C4-2B (cell line): Measurements from ENCODE around the gene KPNA3.
A peak's percentile ranks its signal among the peaks of the same experiment; 100 is the strongest.
"Not testable (repeated sequence)": the region's sequence is repeated elsewhere in the genome, so short reads cannot be mapped to it uniquely, and the experiment has no call there.

Source experiments
- H3K27ac ChIP-seq: fragments of 450-650 bp; 2 replicates; pipeline ENCODE4 v1.5.1; 2017
- ZFX ChIP-seq: fragments of 450-650 bp; IDR thresholded peaks from 2 replicates; pipeline ENCODE4 v1.6.1; 2017
- TF ChIP-seq, protein P1 (sequence below): fragments of 450-650 bp; conservative IDR thresholded peaks from 2 replicates; pipeline ENCODE4 v1.5.1; 2017; ENCODE audit warnings: mild to moderate bottlenecking

The KPNA3 gene

DNA sequence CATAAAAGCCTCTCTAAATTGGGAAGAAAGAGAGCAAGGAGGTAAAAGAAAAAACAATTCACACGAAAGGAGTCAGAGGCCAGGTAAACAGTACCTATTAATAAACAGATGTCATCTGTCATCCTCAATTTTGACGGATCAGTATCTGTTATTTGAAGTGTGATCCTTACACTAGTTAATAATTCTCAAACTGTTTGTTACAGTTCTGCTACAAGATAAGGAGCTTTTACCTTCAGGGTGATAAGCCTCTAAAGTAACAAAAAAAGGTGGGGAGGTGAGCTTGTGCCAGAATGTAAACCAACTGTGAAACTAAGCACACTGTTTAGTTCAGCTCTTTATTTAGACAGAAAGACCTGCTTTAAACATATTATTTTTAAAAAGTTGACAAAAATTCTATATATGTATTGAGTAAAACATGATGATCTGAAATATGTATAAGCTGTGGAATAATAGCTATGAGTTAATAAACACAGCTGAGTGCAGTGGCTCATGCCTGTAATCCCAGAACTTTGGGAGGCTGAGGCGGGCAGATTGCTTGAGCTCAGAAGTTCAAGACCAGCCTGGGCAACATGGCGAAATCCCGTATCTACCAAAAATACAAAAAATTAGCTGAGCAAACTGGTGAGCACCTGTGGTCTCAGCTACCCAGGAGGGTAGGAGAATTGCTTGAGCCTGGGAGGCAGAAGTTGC is 52.8 kb downstream of the KPNA3 start:
- TF ChIP-seq, protein P1, sequence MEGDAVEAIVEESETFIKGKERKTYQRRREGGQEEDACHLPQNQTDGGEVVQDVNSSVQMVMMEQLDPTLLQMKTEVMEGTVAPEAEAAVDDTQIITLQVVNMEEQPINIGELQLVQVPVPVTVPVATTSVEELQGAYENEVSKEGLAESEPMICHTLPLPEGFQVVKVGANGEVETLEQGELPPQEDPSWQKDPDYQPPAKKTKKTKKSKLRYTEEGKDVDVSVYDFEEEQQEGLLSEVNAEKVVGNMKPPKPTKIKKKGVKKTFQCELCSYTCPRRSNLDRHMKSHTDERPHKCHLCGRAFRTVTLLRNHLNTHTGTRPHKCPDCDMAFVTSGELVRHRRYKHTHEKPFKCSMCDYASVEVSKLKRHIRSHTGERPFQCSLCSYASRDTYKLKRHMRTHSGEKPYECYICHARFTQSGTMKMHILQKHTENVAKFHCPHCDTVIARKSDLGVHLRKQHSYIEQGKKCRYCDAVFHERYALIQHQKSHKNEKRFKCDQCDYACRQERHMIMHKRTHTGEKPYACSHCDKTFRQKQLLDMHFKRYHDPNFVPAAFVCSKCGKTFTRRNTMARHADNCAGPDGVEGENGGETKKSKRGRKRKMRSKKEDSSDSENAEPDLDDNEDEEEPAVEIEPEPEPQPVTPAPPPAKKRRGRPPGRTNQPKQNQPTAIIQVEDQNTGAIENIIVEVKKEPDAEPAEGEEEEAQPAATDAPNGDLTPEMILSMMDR, result no peak
- no peak overlapping the region for H3K27ac ChIP-seq

- 0 out of 2 replicates have a peak overlapping the region, but pooled peaks have one; percentile 3 for H3K27ac ChIP-seq
- no peak for TF ChIP-seq ZFX
- TF ChIP-seq, protein P1, result no peak
Observed at GRCh38 chr13:49733181-49733951, 59.1 kb downstream of the KPNA3 start.

GRCh38 chr13:49731766-49732165 is 60.7 kb downstream of the KPNA3 start:
- TF ChIP-seq, protein P1, result no peak
- TF ChIP-seq ZFX, result no peak
- H3K27ac ChIP-seq, result no peak overlapping the region

- H3K27ac ChIP-seq, result no peak overlapping the region
- TF ChIP-seq ZFX, result no peak
- TF ChIP-seq, protein P1, result no peak
Observed at GRCh38 chr13:49716615-49717014, 75.9 kb downstream of the KPNA3 start.

GRCh38 chr13:49714757-49715156 is 77.7 kb downstream of the KPNA3 start:
- no peak for TF ChIP-seq ZFX
- TF ChIP-seq, protein P1, result no peak
- no peak overlapping the region for H3K27ac ChIP-seq

DNA sequence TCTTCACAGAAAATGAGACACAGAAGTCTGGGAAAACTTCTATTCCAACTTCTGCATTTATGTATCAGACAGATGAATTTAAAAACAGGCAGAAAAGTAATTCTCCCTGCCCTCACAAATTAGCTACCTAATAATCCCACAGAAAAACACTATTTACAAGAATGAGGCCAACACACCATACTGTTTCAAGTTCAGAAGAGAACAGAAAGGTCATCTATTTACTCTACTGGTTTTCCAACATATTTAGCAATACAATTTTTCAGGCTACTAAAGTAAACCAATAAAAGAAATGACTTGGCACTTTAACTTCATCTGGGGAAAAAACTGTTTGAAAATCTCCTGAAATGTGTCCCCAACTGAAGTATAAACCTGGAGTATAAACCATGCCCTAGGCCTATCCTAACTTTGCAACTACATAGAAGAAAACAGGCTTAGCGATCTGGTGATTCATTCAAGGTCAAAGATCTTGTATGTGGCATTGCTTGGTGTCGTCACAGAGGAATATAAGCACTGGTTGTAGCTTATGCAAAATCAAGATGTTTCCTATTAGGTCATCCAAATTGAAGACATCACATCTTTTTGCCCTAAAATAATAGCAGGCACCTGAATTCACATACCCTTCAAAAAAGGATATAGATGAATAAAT is 81.1 kb downstream of the KPNA3 start:
- no peak overlapping the region for H3K27ac ChIP-seq
- TF ChIP-seq, protein P1, result no peak
- no peak for TF ChIP-seq ZFX

GRCh38 chr13:49704264-49704663 is 88.2 kb downstream of the KPNA3 start:
- H3K27ac ChIP-seq, result not testable (repeated sequence)
